ENCODE results near the gene FARP1. TPM values are rescaled to one million over a fixed set of nuclear protein-coding genes. Genes with fewer than 3 reads are reported as not detected.

FARP1 gene
- total and polyA plus RNA-seq, 10 of the 15 experiments (the other 5 are each of a cell fraction or from before 2014, with no cell fraction given): 0.17 to 6.9 (median 0.68) TPM

- ChIA-PET RAD21 (ENCODE audit: unreplicated experiment) (no interaction called here), SMC1A (ENCODE audit: uncharacterized antibody, unreplicated experiment) (interaction anchor here (1.0 to 2.2 kb wide), 2 partner anchors 9 to 90 kb away, joined by 3 to 7 read pairs; no protein-coding TSS in a partner anchor), POLR2A (no interaction called here), CTCF (interaction anchor here (0.6 to 1.3 kb wide), 2 partner anchors 179 to 207 kb away, joined by 4 read pairs; no protein-coding TSS in a partner anchor)
- 96% methylated on average over 10 of the region's 10 CpGs for WGBS (ENCODE audit: insufficient coverage, insufficient replicate concordance, low lambda C conversion rate, missing lambda C conversion rate)
- H3K36me3 ChIP-seq (ENCODE audit: control insufficient read depth in 2 of 2, insufficient read depth in 2 of 2, low read length in 1 of 2): peaks cover 24 to 35% of the 10 kb centered on the region in 2 experiments
- peaks cover 31% of the 10 kb centered on the region for H3K79me2 ChIP-seq (ENCODE audit: control insufficient read depth, insufficient read depth, low read length)
- no peak overlapping the region for H3K4me3 ChIP-seq
- FAIRE-seq (no peak), ATAC-seq (no peak), DNase-seq (ENCODE audit: low read depth, low spot score) (no peak)
- BruUV-seq (replicated peaks): no TSS peak
- no peak overlapping the region for H3K9ac ChIP-seq (ENCODE audit: control insufficient read depth, insufficient read depth, low read length)
- no peak overlapping the region for H3K4me2 ChIP-seq (ENCODE audit: control insufficient read depth, insufficient read depth)
- in situ Hi-C loops (cut with MboI) (no loop called here), intact Hi-C loops (cut with micrococcal nuclease; ENCODE audit: unreplicated experiment) (no loop called here)
- no peaks in the 10 kb centered on the region; the same call in 1 of the 2 replicates for H4K20me1 ChIP-seq (ENCODE audit: control insufficient read depth, insufficient read depth)
- peaks cover 29% of the 10 kb centered on the region for H3K4me1 ChIP-seq (ENCODE audit: control insufficient read depth, insufficient read depth, low read length)
- no peaks in the 10 kb centered on the region for H3K27me3 ChIP-seq (replicated peaks in 1 of 2; ENCODE audit: control insufficient read depth in 2 of 2, insufficient read depth in 2 of 2, low read length in 1 of 2)
- H3K9me3 ChIP-seq (replicated peaks; ENCODE audit: control insufficient read depth, insufficient read depth, low read length): no peaks in the 10 kb centered on the region
- no peak overlapping the region for H2AFZ ChIP-seq (ENCODE audit: control insufficient read depth, low read depth, low read length)
- H3K27ac ChIP-seq (ENCODE audit: control insufficient read depth, insufficient read depth): no peak overlapping the region
- no peak for TF ChIP-seq ESRRA (IDR thresholded peaks at IDR 0.05; ENCODE audit: low read length)
- TF ChIP-seq PKNOX1 (IDR thresholded peaks at IDR 0.05): no peak
- no peak for TF ChIP-seq HDAC6 (IDR thresholded peaks at IDR 0.05; ENCODE audit: unreplicated experiment)
- no peak for TF ChIP-seq SMC3 (IDR thresholded peaks at IDR 0.05; ENCODE audit: borderline replicate concordance, low read length)
- TF ChIP-seq CEBPB (IDR thresholded peaks at IDR 0.05; ENCODE audit: borderline replicate concordance in 1 of 2, low read depth in 2 of 2, low read length in 2 of 2): no peak
- TF ChIP-seq E2F8 (IDR thresholded peaks at IDR 0.05; ENCODE audit: low read depth, partially characterized antibody): no peak
- no peak for TF ChIP-seq CHD1 (IDR thresholded peaks at IDR 0.05; ENCODE audit: low read depth, low read length)
- TF ChIP-seq IKZF1 (conservative IDR thresholded peaks at IDR 0.05): no peak
- no peak for TF ChIP-seq IRF3 (IDR thresholded peaks at IDR 0.05)
- no peak for TF ChIP-seq EP300 (IDR thresholded peaks at IDR 0.05; ENCODE audit: borderline replicate concordance in 1 of 2, control insufficient read depth in 1 of 2, low read depth in 2 of 2, low read length in 2 of 2)
- no peak for TF ChIP-seq POU2F2 (IDR thresholded peaks at IDR 0.05; ENCODE audit: borderline replicate concordance, low read depth, low read length)
- no peak for TF ChIP-seq ZNF217 (IDR thresholded peaks at IDR 0.05)
- no peak for TF ChIP-seq RUNX3 (IDR thresholded peaks at IDR 0.05; ENCODE audit: low read length)
- TF ChIP-seq IRF5 (IDR thresholded peaks at IDR 0.05; ENCODE audit: borderline replicate concordance): no peak
- TF ChIP-seq BMI1 (IDR thresholded peaks at IDR 0.05; ENCODE audit: borderline replicate concordance): no peak
- no peak for TF ChIP-seq E4F1 (IDR thresholded peaks at IDR 0.05; ENCODE audit: borderline replicate concordance, partially characterized antibody)
Measured at GRCh38 chr13:98474292-98474691, 331.4 kb downstream of the FARP1 start.
